B cell (primary cell): ENCODE results near the gene CD164. TPM values are rescaled to one million over a fixed set of nuclear protein-coding genes. Genes with fewer than 3 reads are reported as not detected.
"Not testable (repeated sequence)": the region's sequence is repeated elsewhere in the genome, so short reads cannot be mapped to it uniquely, and the experiment has no call there.

ENCODE experiments used
- ATAC-seq: fragments of 200-7000 bp; cut with Tn5 transposase; one replicate; pipeline ENCODE4 v1.10.0; 2021; ENCODE audit warnings: low read depth, mild to moderate bottlenecking, moderate number of reproducible peaks, moderate library complexity
- CTCF ChIA-PET: fragments of 350-600 bp; sonication (Branson Sonifier 250); formaldehyde crosslinking; loops from one replicate; lab custom pipeline; 2021; ENCODE audit warnings: antibody characterized with exemption, inconsistent platforms; lab: Charles Lee
- POLR2A ChIA-PET: fragments of 350-600 bp; sonication (Branson Sonifier 250); formaldehyde crosslinking; loops from one replicate; lab custom pipeline; 2021; ENCODE audit warnings: antibody characterized with exemption; lab: Charles Lee
- DNase-seq: peaks from one replicate; pipeline ENCODE4 v3.0.0; 2013
- H2AFZ ChIP-seq: 2 replicates; pipeline ENCODE4 v1.6.1; 2012; ENCODE audit warnings: mild to moderate bottlenecking, low read depth, low read length; ENCODE audit not compliant: insufficient read depth, poor library complexity, severe bottlenecking
- H3K27ac ChIP-seq, 2 donors: 1 replicate in 1 of 2; 2 replicates in 1 of 2; pipeline ENCODE4 v1.5.1; 2012 to 2013; ENCODE audit warnings: low read length in 2 of 2, mild to moderate bottlenecking in 2 of 2, moderate library complexity in 1 of 2
- H3K27me3 ChIP-seq, 4 experiments: fragments of 200-600 bp in 1 of 4; sonication (generic) in 1 of 4; replicated peaks in 1 of 4; 1 replicate in 2 of 4; 2 replicates in 2 of 4; pipeline versions ENCODE4 v1.6.1 to v1.7.0; 2013 to 2016; ENCODE audit warnings: low read length in 3 of 4, mild to moderate bottlenecking in 2 of 4, mixed read lengths in 1 of 4, moderate library complexity in 1 of 4; ENCODE audit not compliant: insufficient read depth in 4 of 4, control insufficient read depth in 3 of 4; ENCODE audit errors: control extremely low read depth in 1 of 4
- H3K36me3 ChIP-seq, 2 experiments: replicated peaks in 1 of 2; 1 replicate in 1 of 2; 2 replicates in 1 of 2; pipeline versions ENCODE4 v1.6.1 to v1.7.1; 2013; ENCODE audit warnings: low read length in 1 of 2; ENCODE audit not compliant: insufficient read depth in 2 of 2, control insufficient read depth in 1 of 2; ENCODE audit errors: control extremely low read depth in 1 of 2, extremely low read depth in 1 of 2
- H3K4me1 ChIP-seq, 2 donors: fragments of 200-600 bp in 1 of 2; sonication (generic) in 1 of 2; 1 replicate in 1 of 2; 2 replicates in 1 of 2; pipeline versions ENCODE4 v1.5.1 to v1.6.1; 2013 to 2017; ENCODE audit warnings: low read length in 2 of 2; ENCODE audit not compliant: control insufficient read depth in 2 of 2, insufficient read depth in 2 of 2
- H3K4me2 ChIP-seq: replicated peaks from 2 replicates; pipeline ENCODE3; 2012; ENCODE audit warnings: mild to moderate bottlenecking, low read depth, low read length; ENCODE audit not compliant: poor library complexity, severe bottlenecking
- H3K4me3 ChIP-seq, 5 experiments: fragments of 200-600 bp in 1 of 5; sonication (generic) in 1 of 5; 1 replicate in 3 of 5; 2 replicates in 2 of 5; pipeline versions ENCODE4 v1.5.1 to v1.7.0; 2011 to 2016; ENCODE audit warnings: low read length in 4 of 5, mild to moderate bottlenecking in 4 of 5, low read depth in 2 of 5, control low read depth in 1 of 5, moderate library complexity in 1 of 5; ENCODE audit not compliant: insufficient read depth in 1 of 5; ENCODE audit errors: control extremely low read depth in 1 of 5, extremely low read depth in 1 of 5
- H3K79me2 ChIP-seq: fragments of 200-600 bp; sonication (generic); one replicate; pipeline ENCODE4 v1.6.0; 2016; ENCODE audit warnings: low read length; ENCODE audit not compliant: control insufficient read depth, insufficient read depth
- H3K9ac ChIP-seq: fragments of 200-600 bp; sonication (generic); 2 replicates; pipeline ENCODE4 v1.6.1; 2017; ENCODE audit warnings: mild to moderate bottlenecking, low read length, moderate library complexity
- H3K9me3 ChIP-seq, 3 donors: one replicate each; pipeline versions ENCODE4 v1.6.1 to v1.7.1; 2013; ENCODE audit warnings: low read length in 2 of 3; ENCODE audit not compliant: control insufficient read depth in 2 of 3, insufficient read depth in 1 of 3; ENCODE audit errors: control extremely low read depth in 1 of 3
- H4K20me1 ChIP-seq: 2 replicates; pipeline ENCODE4 v1.6.0; 2012; ENCODE audit warnings: mild to moderate bottlenecking, low read length; ENCODE audit not compliant: insufficient read depth, control insufficient read depth, poor library complexity, severe bottlenecking
- H3K27ac Mint-ChIP-seq: one replicate; pipeline ENCODE4 v1.8.0; 2021; ENCODE audit warnings: mixed read lengths
- H3K27me3 Mint-ChIP-seq: one replicate; pipeline ENCODE4 v1.8.0; 2021; ENCODE audit warnings: mixed read lengths
- H3K4me1 Mint-ChIP-seq: one replicate; pipeline ENCODE4 v1.8.0; 2021; ENCODE audit warnings: mixed read lengths
- H3K4me3 Mint-ChIP-seq: one replicate; pipeline ENCODE4 v1.8.0; 2021; ENCODE audit warnings: mixed read lengths
- H3K9me3 Mint-ChIP-seq: one replicate; pipeline ENCODE4 v1.8.0; 2022; ENCODE audit warnings: mixed read lengths; ENCODE audit not compliant: insufficient read depth
- CTCF ChIP-seq: fragments of 200-600 bp; IDR thresholded peaks from one replicate; pipeline ENCODE4 v1.8.0; 2022; ENCODE audit warnings: antibody characterized with exemption, mild to moderate bottlenecking
- EZH2 ChIP-seq: IDR thresholded peaks from 2 replicates; pipeline ENCODE4 v1.6.1; 2012; ENCODE audit warnings: borderline replicate concordance, low read depth, mild to moderate bottlenecking, moderate library complexity, low read length; ENCODE audit not compliant: insufficient read depth, poor library complexity, severe bottlenecking
- WGBS: methylation state at CpG from one replicate; pipeline ENCODE4 v1.1.5; 2013; ENCODE audit warnings: missing lambda C conversion rate; ENCODE audit not compliant: insufficient coverage; 5-methylcytosine and 5-hydroxymethylcytosine counted together
- intact Hi-C: fragments of 100-400 bp; cut with micrococcal nuclease; formaldehyde crosslinking; loops from one replicate; pipeline ENCODE4 v1.10.0; 2022
- polyA plus RNA-seq: library from polyadenylated mRNA; depleted of rRNA; stranded (reverse); fragments of >200 nt; gene quantifications from 2 replicates; pipeline ENCODE4 v1.2.3, GENCODE V29; 2012
- total RNA-seq, 2 donors: library from RNA; stranded (reverse); fragments of 120-200 nt in 1 of 2; gene quantifications; 1 replicate in 1 of 2; 2 replicates in 1 of 2; pipeline versions ENCODE4 v1.2.3 to v1.2.4, GENCODE V29; 2013 to 2022

CD164 gene
- total and polyA plus RNA-seq, 2 donors (not counting 1 experiment from before 2014, with no cell fraction given) = 63.4 to 184 TPM

DNA sequence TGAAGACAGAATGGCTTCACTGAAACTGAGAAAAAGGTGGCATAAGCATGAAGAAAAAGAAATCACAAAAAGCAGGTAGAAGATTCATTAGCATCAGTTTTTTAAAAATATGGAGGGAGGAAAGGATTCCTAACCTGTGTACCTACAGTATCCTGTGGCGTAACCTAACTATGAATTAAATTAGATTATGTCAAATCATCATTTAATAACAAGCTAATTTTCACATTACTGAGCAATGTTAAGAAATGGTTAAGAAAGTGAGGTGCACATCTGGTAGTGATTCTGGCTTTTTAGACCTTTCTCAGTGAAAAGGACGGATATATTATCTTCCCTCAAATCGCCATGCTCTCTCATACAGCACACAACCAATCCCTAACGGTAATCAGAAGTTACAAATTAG lies 12.5 kb downstream of the CD164 start:
- Histone ChIP-seq H2AFZ (no peak overlapping the region), H3K9me3 (peaks cover 0 to 1% (median 0%) of the 10 kb centered on the region in 3 donors), H3K36me3 (peaks cover 13 to 90% of the 10 kb centered on the region in 2 experiments), H3K4me1 (peaks cover 17% of the 10 kb centered on the region in 2 donors), H4K20me1 (peaks cover 56% of the 10 kb centered on the region), H3K27me3 (no peaks in the 10 kb centered on the region), H3K79me2 (peaks cover 54% of the 10 kb centered on the region), H3K9ac (no peak overlapping the region), H3K4me2 (no peak overlapping the region), H3K27ac (no peak overlapping the region), H3K4me3 (no peak overlapping the region)
- Mint-ChIP-seq H3K27ac (no peak overlapping the region), H3K4me1 (peaks cover 28% of the 10 kb centered on the region), H3K27me3 (no peaks in the 10 kb centered on the region), H3K9me3 (no peaks in the 10 kb centered on the region), H3K4me3 (no peak overlapping the region)
- TF ChIP-seq EZH2 = no peak
- no peak for TF ChIP-seq CTCF
- DNase-seq = no peak
- POLR2A ChIA-PET = no interaction called here
- CTCF ChIA-PET = interaction anchor here (0.6 to 2.0 kb wide), 4 partner anchors 16 to 669 kb away, joined by 3 to 5 read pairs (median 4); no protein-coding TSS in a partner anchor
- intact Hi-C loops = no loop called here
- ATAC-seq = no peak
- no CpG with 5 or more reads among the region's 4 CpGs for WGBS

- H3K27me3 Mint-ChIP-seq, H3K27me3 ChIP-seq, ATAC-seq, H3K9me3 ChIP-seq, H3K9ac ChIP-seq, H3K4me2 ChIP-seq, POLR2A ChIA-PET, H2AFZ ChIP-seq, intact Hi-C loops, H3K4me1 ChIP-seq, DNase-seq, H3K9me3 Mint-ChIP-seq, H3K27ac Mint-ChIP-seq, H3K4me3 Mint-ChIP-seq, H3K4me3 ChIP-seq, H3K27ac ChIP-seq: not testable (repeated sequence)
- Histone ChIP-seq H3K36me3 (peaks cover 3 to 70% of the 10 kb centered on the region in 2 experiments), H4K20me1 (peaks cover 59% of the 10 kb centered on the region), H3K79me2 (peaks cover 34% of the 10 kb centered on the region)
- 88% methylated on average over 1 of the region's 5 CpGs for WGBS
- peaks cover 15% of the 10 kb centered on the region for H3K4me1 Mint-ChIP-seq
- CTCF ChIA-PET = interaction anchor here (1.4 to 1.6 kb wide), 2 partner anchors 18 to 673 kb away, joined by 3 read pairs; partner anchors contain the start of gene CD164
These were observed 17.7 kb downstream of the CD164 start for GRCh38 chr6:109364382-109365078.
